IgD-negative memory B cell (primary cell): Measurements from ENCODE around the gene TIRAP. TPM values are rescaled to one million over a fixed set of nuclear protein-coding genes. Genes with fewer than 3 reads are reported as not detected.
"Not testable (repeated sequence)": the region's sequence is repeated elsewhere in the genome, so short reads cannot be mapped to it uniquely, and the experiment has no call there.

Source experiments
- H3K27ac Mint-ChIP-seq, 3 donors: one replicate each; pipeline ENCODE4 v1.8.0; 2020 to 2022; ENCODE audit warnings: mild to moderate bottlenecking in 3 of 3, mixed read lengths in 3 of 3, moderate library complexity in 1 of 3
- H3K27me3 Mint-ChIP-seq: one replicate; pipeline ENCODE4 v1.8.0; 2021; ENCODE audit warnings: mixed read lengths
- H3K36me3 Mint-ChIP-seq: one replicate; pipeline ENCODE4 v1.8.0; 2020; ENCODE audit warnings: mild to moderate bottlenecking, mixed read lengths
- H3K4me1 Mint-ChIP-seq, 3 donors: one replicate each; pipeline ENCODE4 v1.8.0; 2020 to 2022; ENCODE audit warnings: mixed read lengths in 3 of 3, mild to moderate bottlenecking in 1 of 3
- H3K4me3 Mint-ChIP-seq, 4 donors: one replicate each; pipeline ENCODE4 v1.8.0; 2020 to 2022; ENCODE audit warnings: mild to moderate bottlenecking in 4 of 4, mixed read lengths in 4 of 4, moderate library complexity in 3 of 4
- H3K9me3 Mint-ChIP-seq, 3 donors: one replicate each; pipeline ENCODE4 v1.8.0; 2020 to 2021; ENCODE audit warnings: mixed read lengths in 3 of 3, mild to moderate bottlenecking in 1 of 3
- polyA plus RNA-seq: library from polyadenylated mRNA; unstranded; fragments of 300-500 nt; fragmentation: Illumina TruSeq; gene quantifications from one replicate; pipeline ENCODE4 v1.2.3, GENCODE V29; 2021

Gene TIRAP
- 13.0 TPM for polyA plus RNA-seq

GRCh38 chr11:126282736-126283591 lies at the start of gene TIRAP:
TIRAP (plus strand) TSS chr11:126283093; CDS start chr11:126290895, 7,802 bp downstream.
- Mint-ChIP-seq H3K4me3 (peak within 1 kb of the TSS; percentile 96 to 99 (median 98)), H3K9me3 (no peaks in the 10 kb centered on the region), H3K27ac (peak within 1 kb of the TSS; percentile 93 to 97 (median 94)), H3K36me3 (peaks cover 6% of the 10 kb centered on the region), H3K4me1 (peaks cover 24 to 30% (median 24%) of the 10 kb centered on the region in 3 donors), H3K27me3 (no peaks in the 10 kb centered on the region)

GRCh38 chr11:126233391-126233790 lies 49.5 kb upstream of the TIRAP start:
- Mint-ChIP-seq H3K36me3 (peaks cover 13% of the 10 kb centered on the region), H3K4me3 (no peak overlapping the region), H3K27ac (no peak overlapping the region), H3K27me3 (no peaks in the 10 kb centered on the region), H3K9me3 (no peaks in the 10 kb centered on the region), H3K4me1 (peaks cover 0 to 2% (median 0%) of the 10 kb centered on the region in 3 donors)

GRCh38 chr11:126246636-126247035 lies 36.3 kb upstream of the TIRAP start:
- H3K27me3 Mint-ChIP-seq = no peaks in the 10 kb centered on the region
- H3K27ac Mint-ChIP-seq = no peak overlapping the region
- H3K4me3 Mint-ChIP-seq = no peak overlapping the region
- H3K9me3 Mint-ChIP-seq = no peaks in the 10 kb centered on the region
- no peaks in the 10 kb centered on the region for H3K4me1 Mint-ChIP-seq
- peaks cover 8% of the 10 kb centered on the region for H3K36me3 Mint-ChIP-seq

GRCh38 chr11:126253265-126253664 lies 29.6 kb upstream of the TIRAP start:
- no peaks in the 10 kb centered on the region for H3K9me3 Mint-ChIP-seq
- peaks cover 4% of the 10 kb centered on the region for H3K36me3 Mint-ChIP-seq
- no peak overlapping the region for H3K4me3 Mint-ChIP-seq
- no peaks in the 10 kb centered on the region for H3K4me1 Mint-ChIP-seq
- no peaks in the 10 kb centered on the region for H3K27me3 Mint-ChIP-seq
- no peak overlapping the region for H3K27ac Mint-ChIP-seq

- H3K4me3 Mint-ChIP-seq = no peak overlapping the region
These were observed 28.1 kb upstream of the TIRAP start for GRCh38 chr11:126254819-126255218.

GRCh38 chr11:126255507-126255906 lies 27.4 kb upstream of the TIRAP start:
- H3K27me3 Mint-ChIP-seq, H3K9me3 Mint-ChIP-seq, H3K36me3 Mint-ChIP-seq, H3K27ac Mint-ChIP-seq, H3K4me3 Mint-ChIP-seq, H3K4me1 Mint-ChIP-seq: not testable (repeated sequence)

More at GRCh38 chr11:126254819-126255218, 28.1 kb upstream of the TIRAP start:
- H3K27me3 Mint-ChIP-seq = no peaks in the 10 kb centered on the region
- no peak overlapping the region for H3K27ac Mint-ChIP-seq
- peaks cover 3% of the 10 kb centered on the region for H3K36me3 Mint-ChIP-seq
- H3K9me3 Mint-ChIP-seq = no peaks in the 10 kb centered on the region
- H3K4me1 Mint-ChIP-seq = no peaks in the 10 kb centered on the region

- Mint-ChIP-seq H3K27ac (no peak overlapping the region), H3K9me3 (no peaks in the 10 kb centered on the region), H3K4me3 (no peak overlapping the region), H3K27me3 (no peaks in the 10 kb centered on the region), H3K36me3 (peaks cover 1% of the 10 kb centered on the region), H3K4me1 (peaks cover 0 to 1% (median 0%) of the 10 kb centered on the region in 3 donors)
These were observed 26.7 kb upstream of the TIRAP start for GRCh38 chr11:126256216-126256615.

- no peak overlapping the region for H3K4me3 Mint-ChIP-seq
- H3K4me1 Mint-ChIP-seq = peaks cover 0 to 2% (median 0%) of the 10 kb centered on the region in 3 donors
- H3K27me3 Mint-ChIP-seq = no peaks in the 10 kb centered on the region
- H3K36me3 Mint-ChIP-seq = peaks cover 2% of the 10 kb centered on the region
- no peaks in the 10 kb centered on the region for H3K9me3 Mint-ChIP-seq
- H3K27ac Mint-ChIP-seq = no peak overlapping the region
These were observed 25.7 kb upstream of the TIRAP start for GRCh38 chr11:126257144-126257543.

GRCh38 chr11:126257764-126258163 lies 25.1 kb upstream of the TIRAP start:
- Mint-ChIP-seq H3K36me3 (peaks cover 2% of the 10 kb centered on the region), H3K4me1 (peaks cover 0 to 2% (median 0%) of the 10 kb centered on the region in 3 donors), H3K27me3 (no peaks in the 10 kb centered on the region), H3K9me3 (no peaks in the 10 kb centered on the region), H3K27ac (no peak overlapping the region), H3K4me3 (no peak overlapping the region)

- H3K27ac Mint-ChIP-seq = no peak overlapping the region
- H3K4me3 Mint-ChIP-seq = peak overlapping the region in 1 of 4 donors; percentile 18
- H3K9me3 Mint-ChIP-seq = no peaks in the 10 kb centered on the region
- H3K4me1 Mint-ChIP-seq = peaks cover 0 to 5% (median 2%) of the 10 kb centered on the region in 3 donors
- H3K27me3 Mint-ChIP-seq = no peaks in the 10 kb centered on the region
- peaks cover 3% of the 10 kb centered on the region for H3K36me3 Mint-ChIP-seq
These were observed 20.7 kb upstream of the TIRAP start for GRCh38 chr11:126262216-126262615.

- peaks cover 9 to 14% (median 9%) of the 10 kb centered on the region in 3 donors for H3K4me1 Mint-ChIP-seq
- peaks cover 3% of the 10 kb centered on the region for H3K36me3 Mint-ChIP-seq
- H3K9me3 Mint-ChIP-seq = no peaks in the 10 kb centered on the region
- no peaks in the 10 kb centered on the region for H3K27me3 Mint-ChIP-seq
- H3K27ac Mint-ChIP-seq = peak overlapping the region; percentile 26 to 75 (median 39)
- H3K4me3 Mint-ChIP-seq = peak overlapping the region in 1 of 4 donors; percentile 3
These were observed 19.4 kb upstream of the TIRAP start for GRCh38 chr11:126263489-126263888.

GRCh38 chr11:126265811-126266210 lies 17.1 kb upstream of the TIRAP start:
- peaks cover 3% of the 10 kb centered on the region for H3K36me3 Mint-ChIP-seq
- no peaks in the 10 kb centered on the region for H3K27me3 Mint-ChIP-seq
- peak overlapping the region; percentile 40 to 90 (median 46) for H3K27ac Mint-ChIP-seq
- peaks cover 19 to 26% (median 21%) of the 10 kb centered on the region in 3 donors for H3K4me1 Mint-ChIP-seq
- peak overlapping the region in 3 of 4 donors; percentile 12 to 91 (median 51) for H3K4me3 Mint-ChIP-seq
- H3K9me3 Mint-ChIP-seq = no peaks in the 10 kb centered on the region

- peaks cover 2% of the 10 kb centered on the region for H3K36me3 Mint-ChIP-seq
- peak overlapping the region; percentile 91 to 99 (median 98) for H3K4me3 Mint-ChIP-seq
- H3K27me3 Mint-ChIP-seq = no peaks in the 10 kb centered on the region
- H3K27ac Mint-ChIP-seq = peak overlapping the region; percentile 98 to 99 (median 99)
- H3K9me3 Mint-ChIP-seq = no peaks in the 10 kb centered on the region
- peaks cover 24 to 29% (median 28%) of the 10 kb centered on the region in 3 donors for H3K4me1 Mint-ChIP-seq
These were observed 15.2 kb upstream of the TIRAP start for GRCh38 chr11:126267650-126268049.

- H3K4me1 Mint-ChIP-seq = peaks cover 24 to 29% (median 28%) of the 10 kb centered on the region in 3 donors
- H3K9me3 Mint-ChIP-seq = no peaks in the 10 kb centered on the region
- H3K27me3 Mint-ChIP-seq = no peaks in the 10 kb centered on the region
- H3K27ac Mint-ChIP-seq = peak overlapping the region; percentile 98 to 99 (median 99)
- H3K4me3 Mint-ChIP-seq = peak overlapping the region; percentile 91 to 99 (median 98)
- H3K36me3 Mint-ChIP-seq = peaks cover 4% of the 10 kb centered on the region
These were observed 14.6 kb upstream of the TIRAP start for GRCh38 chr11:126268361-126268707.

GRCh38 chr11:126268708-126269579 lies 13.9 kb upstream of the TIRAP start, which contains the start of the genes FOXRED1 and SRPRA:
FOXRED1 (plus strand) TSS chr11:126269154; CDS start chr11:126269207, 53 bp downstream.
SRPRA (minus strand) TSS chr11:126268895; CDS start chr11:126268804, 91 bp downstream.
- H3K4me3 Mint-ChIP-seq = peak within 1 kb of the TSS; percentile 91 to 99 (median 98)
- H3K9me3 Mint-ChIP-seq = no peaks in the 10 kb centered on the region
- peak within 1 kb of the TSS; percentile 98 to 99 (median 99) for H3K27ac Mint-ChIP-seq
- H3K36me3 Mint-ChIP-seq = peaks cover 4% of the 10 kb centered on the region
- H3K4me1 Mint-ChIP-seq = peaks cover 24 to 30% (median 29%) of the 10 kb centered on the region in 3 donors
- H3K27me3 Mint-ChIP-seq = no peaks in the 10 kb centered on the region
